WI38 (cell line): ENCODE results near the gene SLC39A11.

Source experiments
- H3K4me3 ChIP-seq: 2 replicates; pipeline ENCODE4 v1.5.1; 2011; ENCODE audit warnings: low read depth, mild to moderate bottlenecking, control low read depth, low read length
- CTCF ChIP-seq: IDR thresholded peaks from 2 replicates; pipeline ENCODE4 v1.5.1; 2012; ENCODE audit warnings: low read depth, mild to moderate bottlenecking, control low read depth, low read length

SLC39A11 gene

DNA sequence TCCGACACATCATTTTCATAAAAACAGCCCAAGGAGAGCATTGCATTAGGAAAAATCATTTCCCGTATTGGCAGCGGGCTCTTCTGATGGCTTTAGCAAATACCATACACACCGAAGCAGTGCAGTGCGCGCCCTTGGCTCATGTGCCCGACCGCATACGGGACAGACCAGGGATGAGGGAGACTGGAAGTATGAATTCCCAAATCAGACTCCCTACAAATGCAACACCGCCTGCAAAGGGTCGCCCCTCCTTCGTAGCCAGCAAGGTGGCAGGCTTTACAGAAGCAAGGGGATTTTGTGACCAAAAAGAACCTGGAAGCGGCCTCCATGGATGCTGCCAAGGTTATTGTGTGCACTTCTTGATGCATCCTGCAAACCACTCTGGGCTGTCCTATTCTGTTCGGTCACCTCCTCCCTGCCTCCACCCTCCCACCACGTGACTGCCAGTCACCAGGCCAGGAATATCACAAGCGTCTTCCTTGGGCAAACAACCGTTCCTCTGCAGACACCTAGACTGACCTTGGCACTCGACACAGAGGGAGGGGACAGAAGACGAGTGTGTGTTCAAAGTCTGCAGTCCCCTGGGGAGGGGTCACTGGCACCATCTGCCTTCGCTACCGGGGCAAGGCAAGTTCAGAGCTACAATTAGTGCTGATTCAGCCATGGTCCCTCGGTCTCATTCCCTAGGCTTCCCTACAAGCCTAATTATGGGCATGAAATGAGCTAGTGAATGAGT lies 460.4 kb downstream of the SLC39A11 start:
- no peak overlapping the region for H3K4me3 ChIP-seq
- no peak for TF ChIP-seq CTCF

- H3K4me3 ChIP-seq = no peak overlapping the region
- TF ChIP-seq CTCF = no peak
Observed at GRCh38 chr17:72631568-72631948, 460.9 kb downstream of the SLC39A11 start.

- no peak overlapping the region for H3K4me3 ChIP-seq
- TF ChIP-seq CTCF = no peak
Observed at GRCh38 chr17:72624652-72625051, 467.8 kb downstream of the SLC39A11 start.

- H3K4me3 ChIP-seq = no peak overlapping the region
- TF ChIP-seq CTCF = no peak
Observed at GRCh38 chr17:72624226-72624625, 468.3 kb downstream of the SLC39A11 start.

DNA sequence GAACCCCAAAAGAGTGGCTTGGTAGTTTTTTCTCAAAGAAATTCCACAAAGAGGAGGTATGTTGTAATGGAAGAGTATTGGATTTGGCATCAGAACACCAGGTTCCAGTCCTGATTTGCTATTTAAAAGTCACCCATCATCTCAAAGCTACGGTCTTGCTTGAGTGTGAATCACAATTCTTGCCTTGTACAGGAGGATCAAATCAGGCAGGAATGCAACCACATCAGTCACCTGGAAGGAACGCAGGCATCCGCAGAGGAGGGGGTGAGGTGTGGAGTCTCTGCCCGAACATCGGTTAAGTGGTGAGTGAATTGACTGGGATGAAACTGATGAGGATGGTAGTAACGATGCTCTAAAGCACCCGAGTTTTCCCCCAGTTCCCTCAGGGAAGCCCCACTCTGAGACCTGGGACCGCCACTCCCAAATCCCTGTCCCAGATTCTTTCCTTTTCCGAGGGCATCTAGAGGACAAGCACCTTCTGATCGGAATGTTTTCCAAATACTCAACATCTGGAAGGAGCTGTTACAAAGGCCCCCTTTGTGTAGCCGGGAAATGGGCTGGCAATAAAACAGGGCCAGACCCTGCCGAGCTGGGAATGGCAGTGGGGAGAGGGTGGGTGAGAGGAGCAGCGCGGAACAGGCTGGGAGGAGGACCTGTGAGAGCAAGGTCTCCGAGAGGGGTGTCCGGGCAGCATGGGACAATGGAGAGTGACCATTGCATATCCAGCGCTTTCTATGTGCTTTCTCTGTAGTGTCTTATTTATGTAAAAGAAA lies 469.6 kb downstream of the SLC39A11 start:
- TF ChIP-seq CTCF = no peak
- H3K4me3 ChIP-seq = no peak overlapping the region

DNA sequence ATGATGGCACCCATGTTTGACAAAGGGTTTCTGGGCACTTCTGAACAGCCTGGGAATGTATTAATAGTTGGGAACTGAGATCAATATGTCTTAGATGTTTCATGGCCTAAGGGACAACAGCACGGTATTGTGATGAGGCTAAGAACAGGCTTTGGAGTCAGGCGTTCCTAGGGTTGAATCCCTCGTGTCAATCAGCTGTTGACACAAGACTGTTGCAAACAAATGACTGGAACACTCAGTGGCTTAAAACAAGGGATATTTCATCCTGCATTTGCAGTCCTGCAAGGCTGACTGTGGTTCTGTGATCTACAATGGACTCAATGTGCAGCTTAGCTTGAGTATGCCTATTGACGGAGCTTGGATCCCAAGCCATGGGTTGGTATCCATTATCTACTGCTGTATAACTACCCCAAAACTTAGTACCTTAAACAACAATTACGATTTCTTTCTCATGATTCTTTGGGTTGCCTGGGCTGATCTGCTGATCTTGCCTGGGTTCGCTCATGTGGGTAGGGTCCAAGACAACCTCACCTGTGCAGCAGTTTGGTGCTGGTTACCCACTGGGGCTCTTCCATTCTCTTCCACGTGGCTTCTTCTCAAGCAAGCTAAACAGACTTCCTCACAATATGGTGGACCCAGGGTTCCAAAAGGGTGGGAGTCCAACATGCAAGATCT lies 472.4 kb downstream of the SLC39A11 start:
- no peak for TF ChIP-seq CTCF
- no peak overlapping the region for H3K4me3 ChIP-seq
